GM12801 (cell line): ENCODE results near the gene PFDN4.
A peak's percentile ranks its signal among the peaks of the same experiment; 100 is the strongest.

Experiments used
- CTCF ChIP-seq: IDR thresholded peaks from one replicate; pipeline ENCODE4 v1.5.1; 2011; ENCODE audit warnings: control low read depth; ENCODE audit not compliant: insufficient read length; ENCODE audit errors: extremely low read depth

Gene PFDN4

GRCh38 chr20:54195483-54196472, 12.1 kb upstream of the PFDN4 start:
- TF ChIP-seq CTCF: no peak

- no peak for TF ChIP-seq CTCF
These were observed 10.0 kb upstream of the PFDN4 start for GRCh38 chr20:54197621-54198604.

- no peak for TF ChIP-seq CTCF
These were observed 8.6 kb upstream of the PFDN4 start for GRCh38 chr20:54199283-54199682.

GRCh38 chr20:54199721-54200176, 8.1 kb upstream of the PFDN4 start:
- TF ChIP-seq CTCF: peak; percentile 83

GRCh38 chr20:54200487-54201267, 7.2 kb upstream of the PFDN4 start:
- no peak for TF ChIP-seq CTCF

- TF ChIP-seq CTCF: no peak
These were observed 6.5 kb upstream of the PFDN4 start for GRCh38 chr20:54201268-54201846.
